ENCODE measurements around the gene HYAL4.
"Not testable (repeated sequence)": the region's sequence is repeated elsewhere in the genome, so short reads cannot be mapped to it uniquely, and the experiment has no call there.

The HYAL4 gene, protein sequence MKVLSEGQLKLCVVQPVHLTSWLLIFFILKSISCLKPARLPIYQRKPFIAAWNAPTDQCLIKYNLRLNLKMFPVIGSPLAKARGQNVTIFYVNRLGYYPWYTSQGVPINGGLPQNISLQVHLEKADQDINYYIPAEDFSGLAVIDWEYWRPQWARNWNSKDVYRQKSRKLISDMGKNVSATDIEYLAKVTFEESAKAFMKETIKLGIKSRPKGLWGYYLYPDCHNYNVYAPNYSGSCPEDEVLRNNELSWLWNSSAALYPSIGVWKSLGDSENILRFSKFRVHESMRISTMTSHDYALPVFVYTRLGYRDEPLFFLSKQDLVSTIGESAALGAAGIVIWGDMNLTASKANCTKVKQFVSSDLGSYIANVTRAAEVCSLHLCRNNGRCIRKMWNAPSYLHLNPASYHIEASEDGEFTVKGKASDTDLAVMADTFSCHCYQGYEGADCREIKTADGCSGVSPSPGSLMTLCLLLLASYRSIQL

DNA sequence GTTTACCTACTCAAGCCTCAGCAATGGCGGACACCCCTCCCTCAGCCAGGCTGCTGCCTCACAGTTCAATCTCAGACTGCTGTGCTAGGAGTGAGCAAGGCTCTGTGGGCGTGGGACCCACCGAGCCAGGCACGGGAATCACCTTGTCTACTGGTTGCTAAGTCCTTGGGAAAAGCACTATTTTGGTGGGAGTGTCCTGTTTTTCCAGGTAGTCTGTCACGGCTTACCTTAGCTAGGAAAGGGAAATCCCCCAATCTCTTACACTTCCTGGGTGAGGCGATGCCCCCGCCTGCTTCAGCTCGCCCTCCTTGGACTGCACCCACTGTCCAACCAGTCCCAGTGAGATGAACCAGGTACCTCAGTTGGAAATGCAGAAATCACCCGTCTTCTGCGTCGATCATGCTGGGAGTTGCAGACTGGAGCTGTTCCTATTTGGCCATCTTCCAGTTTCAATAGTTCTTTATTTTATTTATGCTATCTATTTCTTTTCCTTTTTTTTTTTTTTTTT is at the start of gene HYAL4:
TSS of gene HYAL4 (plus strand) at position 458 of the 508 bp plus-strand sequence. CDS start 23,105 bp downstream, outside the sequence.
- DNase-seq: no peak

DNA sequence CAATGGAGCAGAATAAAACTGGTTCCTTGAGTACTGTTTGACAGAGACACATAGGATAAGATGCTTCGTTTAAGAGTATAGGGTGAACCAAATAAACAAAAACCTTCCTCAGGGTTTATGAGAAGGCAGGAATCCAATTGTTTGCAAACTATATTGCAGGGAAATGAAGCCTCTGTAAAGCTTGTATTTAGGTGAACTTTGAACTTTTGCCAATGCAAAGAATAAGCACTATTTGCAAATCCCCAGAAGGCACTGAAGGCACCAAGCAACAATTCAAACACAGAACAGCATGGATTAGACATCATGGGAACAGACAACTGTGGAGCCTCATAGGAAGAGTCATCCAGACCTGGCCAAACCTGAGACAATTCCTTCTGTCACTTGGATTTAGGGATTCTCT is 49.1 kb upstream of the HYAL4 start:
- DNase-seq: no peak

DNA sequence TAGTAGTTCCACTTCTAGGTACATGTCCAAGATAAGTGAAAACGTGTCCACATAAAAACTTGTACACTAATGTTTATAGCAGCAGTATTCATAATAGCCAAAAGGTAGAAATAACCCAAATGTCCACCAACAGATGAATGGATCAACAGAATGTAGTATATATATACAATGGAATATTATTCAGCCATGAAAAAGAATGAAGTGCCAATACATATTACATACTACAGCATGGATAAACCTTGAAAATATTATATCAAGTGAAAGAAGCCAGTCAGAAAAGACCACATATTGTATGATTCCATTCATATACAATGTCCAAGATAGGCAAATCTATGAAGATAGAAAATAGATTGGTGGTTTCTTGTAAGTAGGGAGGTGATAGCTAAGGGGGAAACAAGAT is 48.4 kb upstream of the HYAL4 start:
- DNase-seq: no peak

DNA sequence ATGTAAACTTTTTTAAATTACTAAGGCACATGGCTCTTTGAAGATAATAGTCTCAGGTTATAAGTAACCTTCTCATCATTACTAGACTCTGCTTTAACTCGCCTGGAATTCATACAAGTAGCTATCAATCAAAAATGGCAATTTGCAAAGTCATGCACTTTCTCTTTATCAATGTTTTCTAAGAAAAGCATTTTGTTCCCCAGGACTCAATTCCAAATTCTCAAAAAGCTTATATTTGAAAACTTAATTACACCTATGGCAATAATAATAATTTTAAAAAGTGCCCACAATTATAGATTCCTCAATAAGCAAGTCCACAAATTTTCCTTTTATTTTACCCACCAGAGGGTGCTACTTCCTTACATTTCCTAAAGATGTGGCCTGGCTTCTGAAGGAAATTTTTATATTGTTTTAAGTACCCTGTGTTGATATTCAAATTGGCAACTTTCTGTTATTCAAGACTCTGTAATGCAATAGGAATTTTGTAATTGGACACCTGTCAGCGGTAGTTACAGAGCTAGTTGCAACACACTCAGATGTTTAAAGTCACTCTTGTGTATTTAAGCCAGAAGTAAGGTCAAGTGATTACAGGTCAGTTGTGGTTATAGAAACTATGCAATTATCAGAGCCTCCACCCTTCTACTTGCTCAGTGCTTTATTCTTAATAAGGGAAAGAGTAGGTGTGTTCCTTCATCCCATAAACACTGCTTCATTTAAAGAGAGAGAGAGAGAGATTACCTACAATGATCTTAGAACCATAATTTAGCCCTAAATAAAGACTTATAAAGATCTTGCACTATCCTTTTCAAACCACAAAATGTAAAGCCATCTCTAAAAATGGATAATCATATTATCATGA is 47.1 kb upstream of the HYAL4 start:
- DNase-seq: peak; percentile 22 to 30

DNA sequence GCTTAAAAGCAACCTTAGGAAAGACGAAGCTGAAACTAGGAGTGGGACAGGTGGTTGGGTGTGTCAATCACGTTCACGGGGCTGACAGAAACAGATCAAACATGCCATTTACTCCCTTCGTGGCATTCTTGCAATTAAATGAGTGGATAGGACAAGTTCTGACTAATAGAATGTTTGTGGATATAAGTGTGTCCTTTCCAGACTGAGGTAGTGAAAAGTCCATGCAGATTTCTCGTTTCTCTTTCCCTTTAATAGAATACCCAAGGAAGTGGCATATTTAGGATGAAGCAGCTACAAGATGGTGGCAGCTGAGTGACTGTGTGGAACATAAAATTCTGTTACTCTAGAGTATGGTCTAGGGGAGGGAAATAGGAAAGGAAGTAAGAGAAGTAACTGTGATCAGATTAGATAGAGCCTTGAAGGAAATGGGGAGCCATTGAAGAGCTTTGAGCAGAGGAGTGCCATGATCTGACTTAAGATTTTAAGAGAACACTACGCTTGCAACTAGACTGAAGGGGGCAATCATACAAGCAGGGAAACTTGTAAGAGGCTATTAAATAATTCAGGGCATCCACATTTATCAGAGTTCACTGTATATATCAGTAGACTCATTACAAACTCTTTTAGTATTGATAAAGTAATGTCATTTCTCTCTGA is 46.3 kb upstream of the HYAL4 start:
- no peak for DNase-seq

DNA sequence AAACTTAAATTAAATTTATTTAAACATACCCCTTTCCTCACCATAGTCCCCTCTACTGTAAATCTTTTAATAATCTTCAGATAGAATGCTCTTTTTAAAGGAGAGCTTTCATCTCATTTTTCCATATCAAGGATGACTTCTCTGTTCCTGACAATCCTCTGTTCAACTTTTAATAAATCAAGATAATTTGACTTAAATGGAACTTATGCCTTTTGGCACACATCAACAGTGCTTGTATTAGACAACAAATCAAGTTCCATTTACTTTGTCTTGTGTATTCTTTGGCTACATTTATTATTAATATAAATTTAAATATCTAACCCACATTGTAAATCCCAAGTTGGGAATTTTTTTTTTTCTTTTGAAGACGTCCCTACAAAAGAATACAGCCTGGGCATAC is 42.7 kb upstream of the HYAL4 start:
- DNase-seq: no peak

DNA sequence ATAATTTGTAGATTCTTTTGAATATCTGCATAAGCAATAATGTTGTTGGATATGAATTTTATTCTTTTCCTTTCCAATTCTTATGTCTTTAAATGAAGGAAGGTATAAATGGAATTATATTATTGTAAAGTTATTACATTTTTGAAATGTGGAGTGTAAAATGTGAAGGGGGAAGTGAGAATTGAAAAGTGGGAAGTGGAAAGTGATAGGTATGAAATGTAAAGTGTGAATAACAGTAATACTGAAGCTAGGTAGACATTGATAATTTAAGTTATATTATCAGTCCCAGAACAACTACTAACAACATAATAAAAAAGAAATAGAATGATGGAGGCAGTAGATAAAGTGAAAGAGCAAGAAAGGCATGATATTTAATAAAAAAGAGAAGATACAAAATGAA is 39.7 kb upstream of the HYAL4 start:
- DNase-seq: no peak

DNA sequence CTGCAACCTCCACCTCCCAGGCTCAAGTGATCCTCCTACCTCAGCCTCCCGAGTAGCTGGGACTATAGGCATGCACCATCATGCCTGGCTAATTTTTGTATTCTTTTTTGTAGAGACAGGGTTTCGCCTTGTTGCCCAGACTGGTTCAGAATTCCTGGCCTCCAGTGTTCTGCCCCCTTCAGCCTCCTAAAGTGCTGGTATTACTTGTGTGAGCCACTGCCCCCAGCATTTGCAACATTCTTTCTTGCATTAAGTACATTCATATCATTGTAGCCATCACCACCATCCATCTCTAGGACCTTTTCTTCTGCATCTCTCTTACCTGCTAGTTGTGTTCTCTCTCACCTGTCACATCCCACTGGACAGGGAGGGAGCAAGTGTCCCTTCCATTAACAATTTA is 35.5 kb upstream of the HYAL4 start:
- no peak for DNase-seq

DNA sequence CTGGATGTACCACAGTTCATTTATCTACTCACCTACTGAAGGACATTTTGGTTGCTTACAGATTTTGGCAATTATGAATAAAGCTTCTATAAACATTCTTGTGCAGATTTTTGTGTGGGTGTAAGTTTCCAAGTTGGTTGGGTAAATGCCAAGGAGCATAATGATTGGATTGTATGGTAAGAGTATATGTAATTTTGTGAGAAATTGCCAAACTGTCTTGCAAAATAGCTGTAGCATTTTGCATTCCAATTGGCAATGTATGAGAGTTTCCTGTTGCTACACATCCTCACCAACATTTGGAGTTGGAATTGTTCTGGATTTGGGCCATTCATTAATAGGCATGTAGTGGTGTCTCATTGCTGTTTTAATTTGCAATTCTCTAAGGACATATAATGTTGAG is 33.9 kb upstream of the HYAL4 start:
- no peak for DNase-seq

DNA sequence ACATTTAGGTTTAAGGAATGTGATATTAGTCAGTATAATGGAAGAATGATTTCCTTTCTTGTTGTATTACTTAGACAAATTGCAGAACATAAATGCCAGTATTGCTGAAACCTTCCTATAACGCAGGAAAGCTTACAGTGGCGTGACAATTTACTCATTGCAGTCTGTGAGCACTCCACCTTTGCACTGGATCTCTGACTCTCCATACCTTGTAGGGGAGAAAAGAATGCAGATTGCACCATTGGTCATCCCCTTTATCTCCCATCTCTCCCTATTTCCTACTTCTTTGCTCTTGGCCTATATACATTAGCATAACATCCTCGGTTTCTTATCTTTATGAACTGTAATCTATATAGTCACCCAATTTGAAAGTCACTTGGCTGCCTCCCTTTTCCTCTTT is 28.1 kb upstream of the HYAL4 start:
- no peak for DNase-seq

DNA sequence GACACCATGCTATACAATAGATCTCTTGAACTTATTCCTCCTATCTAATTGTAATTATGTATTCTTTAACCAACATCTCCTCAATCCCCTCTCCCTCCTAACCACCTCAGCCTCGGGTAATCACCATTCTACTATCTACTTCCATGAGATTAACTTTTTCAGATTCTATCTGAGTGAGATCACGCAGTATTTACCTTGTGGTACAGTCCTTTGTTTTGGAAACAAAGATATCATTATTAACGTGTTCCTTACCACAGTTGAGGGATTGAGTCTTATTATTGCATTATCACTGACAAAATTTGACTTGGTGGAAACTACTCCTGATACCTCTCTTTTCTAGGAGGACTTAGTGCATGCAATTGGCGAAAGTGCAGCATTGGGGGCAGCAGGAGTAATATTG is 26.0 kb upstream of the HYAL4 start:
- DNase-seq: no peak

DNA sequence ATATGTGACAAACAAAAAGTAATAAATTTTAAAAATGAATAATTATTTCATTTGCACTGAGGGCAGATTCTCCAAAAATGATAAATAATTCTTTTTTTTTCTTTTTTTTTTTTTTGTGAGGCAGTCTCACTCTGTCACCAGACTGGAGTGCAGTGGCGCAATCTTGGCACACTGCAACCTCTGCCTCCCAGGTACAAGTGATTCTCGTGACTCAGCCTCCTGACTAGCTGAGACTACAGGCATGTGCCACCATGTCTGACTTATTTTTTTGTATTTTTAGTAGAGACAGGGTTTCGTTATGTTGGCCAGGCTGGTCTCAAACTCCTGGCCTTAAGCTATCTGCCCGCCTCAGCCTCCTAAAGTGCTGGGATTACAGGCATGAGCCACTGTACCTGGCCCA is 25.2 kb upstream of the HYAL4 start:
- not testable (repeated sequence) for DNase-seq

DNA sequence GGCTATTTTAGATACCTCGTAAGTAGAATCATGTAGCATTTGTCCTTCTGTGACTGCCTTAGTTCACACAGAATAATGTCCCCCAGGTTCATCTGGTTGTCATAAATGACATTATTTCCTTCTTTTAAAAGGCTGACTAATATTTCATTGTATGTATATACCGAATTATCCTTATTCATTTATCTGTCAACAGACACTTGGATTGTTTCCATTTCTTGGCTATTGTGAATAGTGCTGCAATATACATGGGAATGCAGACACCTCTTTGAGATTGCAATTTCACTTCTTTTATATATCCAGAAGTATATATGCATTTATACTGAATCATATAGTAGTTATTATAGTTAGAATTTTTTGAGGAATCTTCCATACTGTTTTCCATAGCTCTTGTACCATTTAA is 24.1 kb upstream of the HYAL4 start:
- no peak for DNase-seq

DNA sequence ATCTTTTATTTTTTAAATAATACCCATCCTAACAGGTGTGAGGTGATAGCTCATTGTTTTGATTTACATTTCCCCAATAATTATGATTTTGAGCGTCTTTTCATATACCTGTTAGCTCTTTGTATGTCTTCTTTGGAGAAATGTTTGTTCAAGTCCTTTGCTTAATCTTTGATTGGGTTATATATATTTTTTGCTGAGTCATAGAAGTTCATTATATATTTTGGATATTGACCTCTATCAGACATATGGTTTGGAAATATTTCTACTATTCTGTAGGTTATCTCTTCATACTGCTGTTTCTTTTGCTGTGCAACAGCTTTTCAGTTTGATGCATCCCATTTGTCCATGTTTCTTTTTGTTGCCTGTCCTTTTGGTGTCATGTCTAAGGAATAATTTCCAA is 23.6 kb upstream of the HYAL4 start:
- DNase-seq: no peak

DNA sequence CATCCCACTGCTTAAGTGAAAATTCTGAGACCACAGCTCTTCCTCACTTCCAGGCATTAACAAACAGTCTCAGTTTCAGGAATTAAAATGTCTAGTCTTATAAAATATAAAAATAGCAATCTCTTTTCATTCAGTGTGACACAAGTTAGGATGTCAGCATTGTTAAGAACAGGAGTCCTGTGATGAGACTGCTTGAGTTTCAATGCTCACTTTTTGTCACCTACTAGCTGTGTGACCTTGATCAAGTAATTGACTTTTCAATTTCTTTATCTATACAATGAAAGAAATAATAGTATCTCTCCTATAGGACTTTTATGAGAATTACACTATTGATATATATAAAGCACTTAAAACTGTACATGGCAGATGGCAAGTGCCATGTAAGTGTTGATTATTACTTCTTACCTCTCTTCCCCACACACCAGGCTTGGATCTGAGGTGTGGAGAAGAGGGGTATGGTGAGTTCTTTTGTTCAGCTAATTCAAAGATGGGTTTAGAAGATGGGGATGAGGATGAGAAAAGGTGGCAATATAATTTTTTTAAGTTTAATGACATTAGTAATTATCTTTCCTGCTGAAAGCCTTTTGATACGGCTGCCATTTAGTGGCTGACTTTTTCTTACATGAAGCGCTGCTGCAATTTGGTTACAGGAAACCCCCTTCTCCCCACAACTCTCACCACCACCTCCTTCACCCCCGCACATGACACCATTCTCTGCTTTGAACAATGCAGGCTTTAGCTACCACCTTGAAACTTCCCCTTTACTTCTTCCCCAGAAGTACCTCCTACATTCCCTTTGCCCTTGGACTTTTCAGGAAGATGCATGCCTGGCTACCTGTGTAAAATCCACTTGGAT is 20.8 kb upstream of the HYAL4 start:
- no peak for DNase-seq

DNA sequence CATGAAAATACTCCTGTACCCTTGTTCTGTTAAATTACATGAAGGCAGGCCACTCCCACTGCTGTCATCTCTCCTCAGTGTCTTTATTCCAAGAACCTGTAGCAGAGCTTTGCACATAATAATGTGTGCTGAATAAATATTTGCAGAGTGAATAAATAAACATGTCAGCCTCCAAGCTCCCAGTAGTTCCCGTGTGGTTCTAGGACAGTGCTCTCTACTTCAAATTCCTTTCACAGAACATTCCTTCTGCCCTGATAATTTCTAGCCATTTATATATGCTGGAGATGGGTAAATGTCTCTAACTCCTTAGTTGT is 20.3 kb upstream of the HYAL4 start:
- peak; percentile 59 to 77 for DNase-seq

DNA sequence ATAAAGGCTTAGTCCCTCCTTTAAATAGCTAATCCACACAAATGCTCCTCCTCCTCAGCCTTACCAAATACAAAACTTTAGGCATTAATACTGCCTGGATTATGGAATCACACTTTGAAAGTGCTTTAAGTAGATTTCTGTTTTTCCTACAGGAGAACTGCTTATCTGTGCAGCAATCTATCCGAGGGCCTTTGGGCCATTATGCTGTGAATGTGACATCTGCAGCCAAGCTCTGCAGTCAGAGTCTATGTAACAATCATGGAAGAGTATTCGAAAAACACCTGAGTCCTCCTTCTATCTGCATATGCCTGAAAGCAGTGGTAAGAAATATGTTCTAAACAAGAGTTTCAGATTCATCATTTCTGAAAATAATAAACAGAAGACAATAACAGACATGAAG is 16.2 kb upstream of the HYAL4 start:
- no peak for DNase-seq

DNA sequence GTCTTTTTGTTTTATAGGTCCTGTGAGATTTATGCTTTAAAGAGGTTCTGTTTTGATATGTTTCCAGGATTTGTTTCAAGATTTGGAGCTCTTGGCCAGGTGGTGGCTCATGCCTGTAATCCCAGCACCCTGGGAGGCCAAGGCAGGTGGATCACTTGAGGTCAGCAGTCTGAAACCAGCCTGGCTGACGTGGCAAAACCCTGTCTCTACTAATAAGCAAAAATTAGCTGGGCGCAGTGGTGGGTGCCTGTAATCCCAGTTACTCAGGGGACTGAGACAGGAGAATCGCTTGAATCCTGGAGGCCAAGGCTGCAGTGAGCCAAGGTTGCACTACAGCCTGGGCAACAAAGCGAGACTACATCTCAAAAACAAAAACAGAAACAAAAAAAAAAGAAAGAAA is 8.3 kb upstream of the HYAL4 start:
- no peak for DNase-seq

DNA sequence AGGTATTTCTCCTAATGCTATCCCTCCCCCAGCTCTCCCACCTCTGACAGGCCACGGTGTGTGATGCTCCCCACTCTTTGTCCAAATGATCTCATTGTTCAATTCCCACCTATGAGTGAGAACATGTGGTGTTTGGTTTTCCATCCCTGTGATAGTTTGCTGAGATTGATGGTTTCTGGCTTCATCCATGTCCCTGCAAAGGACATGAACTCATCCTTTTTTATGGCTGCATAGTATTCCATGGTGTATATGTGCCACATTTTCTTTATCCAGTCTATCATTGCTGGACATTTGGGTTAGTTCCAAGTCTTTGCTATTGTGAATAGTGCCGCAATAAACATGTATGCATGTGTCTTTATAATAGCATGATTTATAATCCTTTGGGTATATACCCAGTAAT is 5.9 kb upstream of the HYAL4 start:
- not testable (repeated sequence) for DNase-seq

DNA sequence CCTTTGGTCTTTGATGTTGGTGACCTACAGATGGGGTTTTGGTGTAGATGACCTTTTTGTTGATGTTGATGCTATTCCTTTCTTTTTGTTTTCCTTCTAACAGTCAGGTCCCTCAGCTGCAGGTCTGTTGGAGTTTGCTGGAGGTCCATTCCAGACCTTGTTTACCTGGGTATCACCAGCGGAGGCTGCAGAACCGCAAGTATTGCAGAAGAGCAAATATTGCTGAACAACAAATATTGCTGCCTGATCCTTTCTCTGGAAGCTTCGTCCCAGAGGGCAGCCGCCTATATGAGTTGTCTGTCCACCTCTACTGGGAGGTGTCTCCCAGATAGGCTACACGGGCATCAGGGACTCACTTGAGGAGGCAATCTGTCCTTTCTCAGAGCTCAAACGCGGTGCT is 827 bp upstream of the HYAL4 start:
- DNase-seq: not testable (repeated sequence)

DNA sequence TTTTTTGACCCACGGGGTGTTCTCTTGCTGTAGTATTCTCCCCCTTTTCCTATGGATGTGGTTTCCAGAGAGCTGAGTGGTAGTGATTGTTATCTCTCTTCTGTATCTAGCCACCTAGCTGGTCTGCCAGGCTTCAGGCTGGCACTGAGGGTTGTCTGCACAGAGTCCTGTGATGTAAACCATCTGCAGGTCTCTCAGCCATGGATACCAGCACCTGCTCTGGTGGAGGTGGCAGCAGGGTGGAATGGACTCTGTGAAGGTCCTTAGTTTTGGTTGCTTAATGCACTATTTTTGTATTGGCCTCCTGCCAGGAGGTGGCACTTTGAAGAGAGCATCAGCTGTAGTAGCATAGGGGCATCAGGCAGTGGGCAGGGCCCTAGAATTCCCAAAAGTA is 851 bp downstream of the HYAL4 start:
- DNase-seq: peak in 1 of 2 experiments; percentile 17

DNA sequence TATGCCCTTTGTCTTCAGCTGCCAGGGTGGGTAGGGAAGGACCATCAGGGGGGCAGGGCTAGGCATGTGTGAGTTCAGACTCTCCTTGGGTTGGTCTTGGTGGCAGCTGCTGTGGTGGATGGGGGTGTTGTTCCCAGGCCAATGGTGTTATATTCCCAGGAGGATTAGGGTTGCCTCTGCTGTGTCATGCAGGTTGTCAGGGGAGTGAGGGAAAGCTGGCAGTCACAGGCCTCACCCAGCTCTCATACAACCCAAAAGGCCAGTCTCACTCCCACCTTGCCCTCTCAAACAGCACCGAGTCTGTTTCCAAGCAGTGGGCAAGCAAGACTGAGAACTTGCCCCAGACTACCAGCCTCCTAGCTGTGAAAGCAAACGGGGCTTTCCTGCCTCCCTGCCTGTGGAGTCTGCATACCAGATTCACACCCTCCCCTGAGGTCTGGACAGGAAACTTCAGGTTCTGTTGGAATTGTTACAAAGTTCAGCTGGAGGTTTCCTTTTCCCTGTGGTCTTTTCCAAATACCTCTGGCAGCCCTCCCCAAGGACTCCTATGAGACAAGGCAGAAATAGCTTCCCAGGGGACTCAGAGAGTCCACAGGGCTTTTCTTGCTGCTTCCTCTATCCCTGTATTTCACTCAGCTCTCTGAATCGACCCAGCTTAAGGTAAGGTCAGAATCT is 1.4 kb downstream of the HYAL4 start:
- peak in 1 of 2 experiments; percentile 16 for DNase-seq

Data from SHP77 (cell line).